HG03103 (cell line): ENCODE data around the gene UNKL.

Experiments used
- ATAC-seq: cut with Tn5 transposase; IDR thresholded peaks from one replicate; pipeline ENCODE4 v1.9.1; 2021; ENCODE audit warnings: low read depth; ENCODE audit not compliant: unreplicated experiment

Gene UNKL

DNA sequence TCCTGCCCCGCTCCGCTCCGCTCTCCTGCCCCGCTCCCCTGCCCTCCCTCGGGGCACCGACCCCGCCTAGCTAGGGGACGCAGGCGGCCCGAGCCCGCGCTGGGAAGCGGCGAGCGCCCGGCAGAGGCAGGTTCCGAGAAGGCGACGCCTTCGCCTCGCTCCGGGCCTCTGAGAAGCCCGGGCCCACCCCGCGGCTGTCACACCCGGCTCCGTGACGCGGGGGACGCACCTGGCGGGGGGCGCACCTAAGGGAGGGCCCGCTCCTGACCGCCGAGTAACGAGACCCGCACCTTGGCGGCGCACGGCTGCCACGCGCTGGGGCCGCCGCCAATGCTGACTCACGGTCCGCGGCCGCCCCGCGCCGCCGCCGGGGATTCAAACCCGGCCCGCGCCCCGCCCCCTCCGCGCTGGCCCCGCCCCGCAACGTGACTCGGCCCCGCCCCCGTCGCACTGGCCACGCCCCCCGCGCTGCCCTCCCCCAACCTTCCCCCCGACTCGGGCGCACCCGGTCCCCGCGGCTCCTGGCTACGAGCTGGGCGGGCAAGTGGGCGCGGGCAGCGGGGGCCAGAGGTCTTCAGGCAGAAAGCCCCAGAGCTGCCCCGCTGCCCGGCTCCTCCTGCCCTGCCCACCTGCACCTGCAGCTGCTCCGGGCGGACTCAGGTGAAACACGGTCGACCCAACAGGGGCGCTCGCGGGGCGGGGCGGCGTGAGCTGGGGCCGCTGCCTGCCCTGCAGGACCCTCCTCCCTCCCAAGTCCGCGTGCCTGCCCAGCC is 35.0 kb downstream of the UNKL start:
- ATAC-seq: no peak

DNA sequence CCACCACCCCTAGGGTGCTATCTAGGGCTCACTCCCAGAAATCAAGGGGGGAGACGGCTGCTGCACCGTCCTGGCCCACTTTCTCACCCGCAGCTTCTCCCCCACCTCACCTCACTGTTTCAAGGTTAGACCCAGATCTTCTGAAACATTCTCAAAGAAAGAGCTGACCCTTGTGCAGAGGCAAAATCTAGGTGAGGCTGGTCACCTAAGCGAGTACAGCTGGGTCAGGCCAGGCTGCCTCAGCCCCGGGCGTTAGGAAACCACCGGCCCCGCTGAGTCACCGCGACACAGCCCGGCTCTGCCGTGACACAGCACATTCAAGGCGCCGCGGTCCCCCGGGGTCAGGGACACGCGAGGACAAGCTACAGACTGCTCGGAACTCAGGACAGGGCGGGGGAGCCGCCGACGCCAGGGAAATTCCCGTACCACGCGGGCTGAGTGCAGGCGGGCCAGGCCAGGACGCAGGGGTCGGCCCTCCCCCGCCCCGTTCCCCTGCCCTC is 35.6 kb downstream of the UNKL start:
- ATAC-seq: no peak

DNA sequence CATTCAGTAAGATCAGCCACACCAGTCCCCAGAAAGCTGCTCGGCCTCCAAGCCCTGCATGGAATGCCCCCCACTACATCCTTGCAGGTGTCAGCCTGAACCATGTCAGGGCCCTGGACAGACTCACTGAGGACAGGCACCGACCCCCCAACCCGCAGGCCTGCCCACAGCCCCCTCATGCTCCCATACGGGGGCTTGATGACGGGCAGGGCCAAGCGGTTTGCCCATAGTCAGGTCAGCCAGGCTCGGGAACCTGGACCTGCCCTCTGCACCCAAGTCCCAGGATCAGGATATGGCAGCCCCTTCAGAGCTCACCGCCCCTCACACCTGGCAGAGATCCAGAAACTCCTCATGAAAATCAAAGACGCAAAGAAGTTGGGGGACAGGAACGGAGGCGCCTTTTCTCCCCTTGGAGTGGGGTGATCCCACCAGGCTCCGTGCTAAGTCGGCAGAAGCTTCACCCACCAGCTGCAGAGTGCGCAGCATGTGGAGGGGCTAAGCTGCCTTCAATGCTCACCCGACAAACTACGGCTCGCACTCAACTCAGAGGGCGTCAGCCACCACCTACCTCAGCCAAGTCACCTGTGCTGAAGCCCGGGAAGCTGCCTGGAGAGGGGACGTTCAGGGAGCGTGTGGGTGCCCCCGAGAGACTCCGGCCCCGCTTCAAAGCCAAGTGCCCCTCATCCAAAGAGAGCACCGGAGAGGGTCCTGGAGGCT is 36.3 kb downstream of the UNKL start:
- ATAC-seq: no peak

DNA sequence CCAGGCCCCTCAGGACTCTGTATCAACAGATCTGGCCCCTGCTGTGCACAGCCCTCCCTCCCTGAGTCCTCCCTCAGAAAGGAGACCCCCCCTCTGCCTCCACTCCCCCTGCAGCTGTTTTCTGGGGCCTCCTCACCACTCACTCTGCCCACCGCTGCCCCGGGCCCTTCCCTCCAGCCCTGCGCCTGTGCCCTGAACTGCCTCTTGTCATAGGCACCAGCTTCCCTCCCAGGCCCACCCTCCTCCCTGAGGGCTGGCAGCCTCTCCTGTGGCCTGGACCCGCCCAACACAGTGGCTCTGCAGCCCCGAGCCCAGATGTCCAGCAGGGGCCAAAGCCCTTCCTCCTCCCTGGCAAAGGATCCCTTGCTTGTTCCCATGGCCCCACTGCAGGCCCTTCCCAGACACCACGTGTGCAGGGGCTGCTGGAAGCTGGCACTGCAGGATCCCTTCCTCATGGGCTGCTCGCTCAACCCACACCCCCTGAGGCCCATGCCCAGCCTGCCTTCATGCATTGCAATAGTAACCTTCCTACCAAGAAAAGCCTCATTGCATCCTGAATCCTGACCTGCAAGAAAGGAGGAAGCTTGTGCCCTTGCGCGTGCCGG is 37.0 kb downstream of the UNKL start:
- no peak for ATAC-seq

GRCh38 chr16:1375741-1376410 is 38.6 kb downstream of the UNKL start:
- ATAC-seq: no peak

DNA sequence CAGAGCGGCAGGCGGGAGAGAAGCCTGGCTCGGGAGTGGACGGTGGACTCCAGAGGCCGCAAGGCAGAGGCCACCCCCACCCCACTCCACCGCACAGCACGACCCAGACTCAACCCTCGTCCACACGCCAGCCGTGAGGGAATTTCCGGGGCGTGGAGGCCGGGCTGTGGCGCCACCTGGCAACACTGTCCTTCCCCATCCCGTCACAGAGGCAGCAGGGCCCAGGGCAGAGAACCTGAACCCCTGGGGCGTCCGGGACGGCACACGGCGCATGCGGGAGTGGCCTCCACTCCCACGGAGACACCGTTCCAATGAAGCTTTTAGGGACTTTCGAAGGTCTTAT is 39.2 kb downstream of the UNKL start:
- no peak for ATAC-seq

DNA sequence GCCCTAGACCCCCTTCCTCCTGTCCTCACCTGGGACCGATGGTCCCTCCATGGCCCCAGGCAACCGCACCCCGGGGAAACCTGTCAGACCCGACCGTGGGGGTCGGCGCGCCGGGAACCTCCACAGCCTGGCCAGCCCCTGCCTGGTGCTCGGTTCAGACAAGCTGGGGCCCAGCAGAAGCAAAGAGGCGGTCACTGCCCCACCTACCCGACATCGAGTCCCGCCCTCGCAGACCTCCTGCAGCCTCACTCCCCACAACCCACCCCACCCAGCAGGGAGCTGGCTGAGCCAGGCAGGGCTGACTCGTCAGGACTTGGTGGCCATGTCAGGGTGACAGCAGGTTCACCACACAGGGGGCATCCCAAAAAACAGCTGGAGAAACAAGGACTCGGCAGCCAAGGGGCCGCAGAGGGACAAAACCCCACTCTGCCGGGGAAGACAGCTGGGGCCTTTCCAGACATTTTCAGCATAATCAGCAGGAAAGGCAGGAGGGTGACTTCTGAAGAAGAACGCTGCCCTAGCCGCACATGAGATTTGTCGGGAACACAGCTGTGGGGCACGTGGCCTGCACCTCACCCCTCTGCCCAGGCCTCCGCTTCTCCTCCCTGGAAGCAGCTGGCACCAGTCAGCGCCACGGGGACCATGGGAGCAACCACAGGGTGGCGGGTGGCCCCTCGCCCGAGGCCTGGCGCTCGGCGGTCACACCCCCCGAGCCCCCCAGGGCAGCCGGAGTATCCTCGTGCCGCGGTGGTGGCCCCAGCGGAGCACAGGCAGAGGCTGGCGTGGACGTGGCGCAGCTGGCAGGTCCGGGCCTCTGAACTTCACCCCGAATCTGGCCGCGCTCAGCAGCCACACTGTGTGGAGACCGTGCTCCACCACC is 39.8 kb downstream of the UNKL start:
- ATAC-seq: no peak

DNA sequence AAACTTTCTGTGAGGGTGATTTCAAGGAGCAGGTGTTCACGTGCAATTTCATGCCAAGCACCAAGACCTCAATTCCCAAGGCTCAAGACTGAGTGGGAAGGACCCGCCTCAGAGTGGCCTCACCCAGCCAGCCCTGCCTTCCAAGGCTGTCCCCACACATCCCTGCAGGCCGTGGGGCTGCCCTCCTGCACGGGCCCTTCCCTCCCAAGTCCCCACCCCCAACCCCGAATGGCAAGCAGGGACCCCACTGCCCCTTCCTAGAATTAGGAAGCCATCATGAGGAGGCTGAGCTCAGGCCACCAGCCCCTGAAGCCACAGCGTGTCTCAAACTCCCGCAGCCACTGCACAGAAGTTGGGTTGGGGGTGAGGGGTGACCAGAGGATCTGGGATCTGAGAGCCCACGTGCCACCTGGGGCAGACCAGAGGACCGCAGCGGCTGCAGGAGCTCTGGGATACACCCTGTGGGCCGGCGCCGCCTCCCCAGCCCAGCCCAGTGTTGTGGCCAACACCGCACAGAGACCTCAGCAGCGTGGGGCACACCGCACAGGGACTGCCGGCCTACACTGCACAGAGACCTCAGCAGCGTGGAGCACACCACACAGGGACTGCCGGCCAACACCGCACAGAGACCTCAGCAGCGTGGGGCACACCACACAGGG is 42.1 kb downstream of the UNKL start:
- ATAC-seq: no peak

GRCh38 chr16:1371054-1371978 is 43.2 kb downstream of the UNKL start:
- no peak for ATAC-seq

DNA sequence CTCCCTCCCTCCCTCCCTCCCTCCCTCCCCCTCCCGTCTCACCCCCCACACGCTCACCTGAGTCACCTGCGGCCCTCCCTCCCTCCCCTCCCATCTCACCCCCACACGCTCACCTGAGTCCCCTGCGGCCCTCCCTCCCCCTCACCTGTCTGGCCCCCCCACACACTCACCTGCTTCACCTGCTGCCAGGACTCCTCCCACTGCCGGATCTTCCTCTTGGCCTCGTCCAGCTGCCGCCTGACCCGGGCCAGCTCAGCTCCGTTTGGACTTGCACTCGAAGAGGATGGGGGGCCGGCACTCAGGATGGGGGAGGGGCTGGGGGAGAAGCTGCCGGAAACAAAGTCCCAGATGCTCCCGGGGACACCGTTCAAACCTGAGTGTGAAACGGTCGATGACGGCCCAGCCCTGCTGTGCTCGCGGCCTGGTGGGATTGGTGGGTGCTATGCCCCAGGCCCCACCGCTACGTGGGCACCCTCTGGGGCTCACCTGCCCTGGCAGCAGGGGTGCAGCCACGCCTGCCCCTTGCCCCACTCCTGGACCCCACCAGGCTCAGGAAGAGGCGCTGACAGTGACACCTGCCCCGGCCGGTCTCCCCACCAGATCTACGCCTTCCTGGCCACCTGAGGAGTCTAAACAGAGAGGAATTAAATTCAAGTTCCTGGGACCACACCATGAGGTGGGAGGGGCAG is 46.9 kb downstream of the UNKL start:
- no peak for ATAC-seq

DNA sequence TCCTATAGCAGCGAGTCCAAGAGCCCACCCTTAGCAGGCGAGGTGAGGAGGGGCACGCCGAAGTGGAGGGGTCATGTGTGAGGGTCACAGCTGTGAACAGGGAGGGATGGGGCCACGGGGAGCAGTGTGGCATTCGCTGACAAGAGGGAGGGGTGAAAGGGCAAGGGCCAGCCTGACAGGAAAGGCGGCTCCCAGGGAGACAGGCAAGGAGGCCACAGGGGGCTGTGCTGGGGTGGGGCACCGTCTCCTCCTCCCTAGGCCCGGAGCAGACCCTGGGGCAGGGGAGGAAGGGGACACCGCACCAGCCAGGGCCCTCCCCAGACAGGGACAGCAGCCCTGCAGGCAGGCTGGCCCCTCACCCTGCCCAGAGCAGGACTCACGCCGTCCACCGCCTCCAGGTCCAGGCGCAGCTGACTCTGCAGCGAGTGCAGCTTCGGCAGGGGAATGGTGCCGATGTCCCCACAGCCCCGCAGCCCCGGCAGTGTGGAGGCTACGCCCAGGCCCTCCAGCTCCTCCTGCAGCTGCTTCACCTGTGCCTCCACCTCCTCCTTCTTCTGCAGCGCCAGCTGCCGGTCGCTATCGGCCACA is 47.7 kb downstream of the UNKL start:
- no peak for ATAC-seq

DNA sequence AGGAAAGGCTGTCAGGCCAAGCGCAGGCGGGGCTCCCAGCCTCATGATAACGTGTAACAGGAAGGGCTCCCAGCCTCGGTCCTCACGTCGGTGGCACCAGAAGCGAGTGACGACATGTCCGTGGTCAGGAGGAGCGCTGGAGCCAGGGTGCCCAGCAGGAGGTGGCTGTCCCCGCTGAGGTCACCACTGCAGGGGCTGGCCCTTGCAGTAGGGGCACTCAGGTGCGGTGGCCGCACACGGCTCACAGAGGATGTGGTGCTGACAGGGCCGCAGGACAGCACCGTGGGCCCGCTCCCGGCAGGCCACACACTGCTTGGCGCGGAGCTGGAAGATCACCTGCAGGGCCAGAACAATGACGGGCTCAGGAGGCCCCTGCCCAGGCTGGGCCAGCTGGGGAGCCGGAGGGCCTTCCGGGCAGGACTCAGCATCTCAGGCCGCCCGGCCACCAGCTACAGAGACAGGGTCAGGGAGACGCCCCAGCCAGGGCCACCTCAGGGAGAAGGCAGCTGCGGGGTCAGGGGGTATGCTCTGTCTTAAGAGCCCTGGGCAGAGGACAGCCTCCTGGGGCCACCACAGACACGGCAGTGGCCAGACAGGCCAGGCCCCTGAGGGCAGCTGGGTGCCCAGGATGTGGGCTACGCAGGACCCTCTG is 48.3 kb downstream of the UNKL start:
- ATAC-seq: no peak

- no peak for ATAC-seq
These were observed 50.0 kb downstream of the UNKL start for GRCh38 chr16:1364510-1364909.

DNA sequence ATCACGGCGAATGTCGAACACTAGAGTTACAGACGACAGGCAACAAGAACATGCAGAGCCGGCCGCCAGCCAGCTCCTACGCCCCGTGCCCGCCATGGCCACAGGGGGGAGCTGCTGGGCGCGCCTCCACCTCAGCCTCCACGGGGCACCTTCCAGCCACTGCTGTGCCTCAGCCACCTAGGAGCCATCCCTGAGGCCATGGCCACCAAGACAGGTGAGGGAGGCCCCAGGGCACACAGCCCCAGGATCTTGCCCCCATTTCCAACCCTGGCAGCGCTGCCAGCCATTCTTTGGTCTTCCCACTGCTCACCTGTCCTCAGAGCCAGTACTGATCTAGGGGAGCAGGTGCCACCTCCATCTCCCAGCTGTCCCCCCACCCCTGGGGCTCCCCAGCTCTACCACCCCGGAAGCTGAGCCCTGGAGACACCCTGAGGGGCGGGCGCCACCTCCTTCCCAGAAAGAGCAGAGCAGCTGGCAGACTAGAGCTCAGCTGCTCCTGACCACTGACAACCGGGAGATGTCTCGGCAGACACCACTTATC is 50.9 kb downstream of the UNKL start:
- no peak for ATAC-seq

DNA sequence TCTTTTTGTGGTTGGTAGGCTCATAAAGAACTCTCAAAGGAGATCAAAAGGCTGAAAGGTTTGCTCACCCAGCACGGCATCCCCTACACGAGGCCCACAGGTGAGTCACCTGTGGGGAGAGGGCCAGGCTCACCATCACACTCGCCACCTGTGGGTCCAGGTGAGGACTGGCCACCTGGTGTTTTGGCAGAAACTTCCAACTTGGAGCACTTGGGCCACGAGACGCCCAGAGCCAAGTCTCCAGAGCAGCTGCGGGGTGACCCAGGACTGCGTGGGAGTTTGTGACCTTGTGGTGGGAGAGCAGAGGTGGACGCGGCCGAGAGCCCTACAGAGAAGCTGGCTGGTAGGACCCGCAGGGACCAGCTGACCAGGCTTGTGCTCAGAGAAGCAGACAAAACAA is 51.7 kb downstream of the UNKL start:
- ATAC-seq: no peak

DNA sequence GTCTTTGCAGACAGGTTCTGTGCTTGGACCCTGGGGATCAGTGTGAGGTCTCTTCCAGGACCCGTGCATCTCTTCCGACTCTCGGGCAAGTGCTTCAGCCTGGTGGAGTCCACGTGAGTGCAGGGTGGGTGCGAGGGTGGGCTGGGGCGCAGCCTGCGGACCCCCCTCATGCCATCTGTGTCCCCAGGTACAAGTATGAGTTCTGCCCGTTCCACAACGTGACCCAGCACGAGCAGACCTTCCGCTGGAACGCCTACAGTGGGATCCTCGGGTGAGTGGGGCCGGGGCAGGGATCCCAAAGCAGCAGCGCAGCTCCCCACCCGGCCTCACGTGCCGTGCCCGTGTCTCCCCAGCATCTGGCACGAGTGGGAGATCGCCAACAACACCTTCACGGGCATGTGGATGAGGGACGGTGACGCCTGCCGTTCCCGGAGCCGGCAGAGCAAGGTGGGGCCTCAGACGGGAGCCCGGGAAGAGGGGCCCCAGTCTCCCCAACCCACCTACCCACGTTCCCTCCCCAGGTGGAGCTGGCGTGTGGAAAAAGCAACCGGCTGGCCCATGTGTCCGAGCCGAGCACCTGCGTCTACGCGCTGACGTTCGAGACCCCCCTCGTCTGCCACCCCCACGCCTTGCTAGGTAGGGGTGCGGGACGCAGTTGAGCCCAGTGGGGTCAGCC is 52.7 kb downstream of the UNKL start:
- no peak for ATAC-seq
